GM10266 (cell line): ENCODE measurements around the gene LAMA5.

Experiments used
- DNase-seq: peaks from one replicate; pipeline ENCODE4 v3.0.0; 2012; ENCODE audit errors: extremely low spot score
- CTCF ChIP-seq: IDR thresholded peaks from 2 replicates; pipeline ENCODE4 v1.5.1; 2012; ENCODE audit warnings: mild to moderate bottlenecking, low read depth; ENCODE audit not compliant: control insufficient read depth, insufficient read depth; ENCODE audit errors: missing control alignments

LAMA5 gene

GRCh38 chr20:62348604-62349003 is 18.5 kb downstream of the LAMA5 start:
- no peak for TF ChIP-seq CTCF
- DNase-seq, result no peak

- TF ChIP-seq CTCF, result no peak
- no peak for DNase-seq
Measured at GRCh38 chr20:62347445-62347844, 19.7 kb downstream of the LAMA5 start.

- TF ChIP-seq CTCF, result no peak
- no peak for DNase-seq
Measured at GRCh38 chr20:62347151-62347404, 20.0 kb downstream of the LAMA5 start.

GRCh38 chr20:62346398-62347150 is 20.5 kb downstream of the LAMA5 start:
- no peak for TF ChIP-seq CTCF
- no peak for DNase-seq

GRCh38 chr20:62345681-62346370 is 21.3 kb downstream of the LAMA5 start:
- no peak for DNase-seq
- no peak for TF ChIP-seq CTCF

- DNase-seq, result no peak
- TF ChIP-seq CTCF, result no peak
Measured at GRCh38 chr20:62344782-62345181, 22.3 kb downstream of the LAMA5 start.

- no peak for DNase-seq
- no peak for TF ChIP-seq CTCF
Measured at GRCh38 chr20:62344092-62344491, 23.0 kb downstream of the LAMA5 start.
